IPS-20b (cell line): Measurements from ENCODE around the gene THAP3.

Experiments
- H3K27ac ChIP-seq: one replicate; pipeline ENCODE4 v1.5.1; 2013; ENCODE audit warnings: low read length
- H3K27me3 ChIP-seq: 2 replicates; pipeline ENCODE4 v1.6.1; 2013; ENCODE audit warnings: mild to moderate bottlenecking, low read length, inconsistent platforms; ENCODE audit not compliant: insufficient read depth
- H3K36me3 ChIP-seq: 2 replicates; pipeline ENCODE4 v1.6.1; 2013; ENCODE audit warnings: low read depth, mild to moderate bottlenecking, inconsistent platforms, low read length, moderate library complexity; ENCODE audit not compliant: insufficient read depth
- H3K4me1 ChIP-seq: 2 replicates; pipeline ENCODE4 v1.6.1; 2013; ENCODE audit warnings: mild to moderate bottlenecking, control low read depth, inconsistent platforms, low read length, moderate library complexity; ENCODE audit not compliant: insufficient read depth
- H3K4me3 ChIP-seq: 2 replicates; pipeline ENCODE4 v1.5.1; 2013; ENCODE audit warnings: mild to moderate bottlenecking, low read length, inconsistent platforms
- H3K9ac ChIP-seq: 2 replicates; pipeline ENCODE4 v1.6.1; 2013; ENCODE audit warnings: low read depth, mild to moderate bottlenecking, inconsistent platforms, low read length, moderate library complexity
- H3K9me3 ChIP-seq: 2 replicates; pipeline ENCODE4 v1.6.1; 2013; ENCODE audit warnings: mild to moderate bottlenecking, low read depth, low read length, inconsistent platforms; ENCODE audit not compliant: insufficient read depth

Gene THAP3

GRCh38 chr1:6624710-6625583 lies at the start of gene THAP3:
THAP3 (plus strand) TSS chr1:6624868; CDS start chr1:6625219, 351 bp downstream.
- H3K27ac ChIP-seq = no peak within 1 kb of the TSS
- H3K4me1 ChIP-seq = no peaks in the 10 kb centered on the region; the same call in 1 of the 2 replicates
- peak within 1 kb of the TSS; percentile 75 for H3K9ac ChIP-seq
- no peaks in the 10 kb centered on the region for H3K9me3 ChIP-seq
- H3K27me3 ChIP-seq = no peaks in the 10 kb centered on the region
- peaks cover 68% of the 10 kb centered on the region for H3K36me3 ChIP-seq
- H3K4me3 ChIP-seq = peak within 1 kb of the TSS; percentile 90

GRCh38 chr1:6577831-6578525 lies 46.7 kb upstream of the THAP3 start:
- no peaks in the 10 kb centered on the region for H3K27me3 ChIP-seq
- H3K4me3 ChIP-seq = no peak overlapping the region
- peaks cover 12% of the 10 kb centered on the region; the same call in 1 of the 2 replicates for H3K4me1 ChIP-seq
- H3K9ac ChIP-seq = no peak overlapping the region
- H3K27ac ChIP-seq = no peak overlapping the region
- H3K36me3 ChIP-seq = peaks cover 7% of the 10 kb centered on the region
- H3K9me3 ChIP-seq = no peaks in the 10 kb centered on the region

- H3K36me3 ChIP-seq = peaks cover 7% of the 10 kb centered on the region
- peaks cover 12% of the 10 kb centered on the region; the same call in 1 of the 2 replicates for H3K4me1 ChIP-seq
- H3K9ac ChIP-seq = peak overlapping the region; percentile 1; the same call in 1 of the 2 replicates
- H3K27ac ChIP-seq = no peak overlapping the region
- H3K27me3 ChIP-seq = no peaks in the 10 kb centered on the region
- H3K4me3 ChIP-seq = peak overlapping the region; percentile 79; the same call in 1 of the 2 replicates
- H3K9me3 ChIP-seq = no peaks in the 10 kb centered on the region
These were observed 45.9 kb upstream of the THAP3 start for GRCh38 chr1:6578624-6579373.

GRCh38 chr1:6579374-6580118 lies 45.1 kb upstream of the THAP3 start, which contains the start of gene ZBTB48:
ZBTB48 (plus strand) TSS chr1:6579994; CDS start chr1:6580610, 616 bp downstream.
- peak within 1 kb of the TSS; percentile 81; the same call in 1 of the 2 replicates for H3K9ac ChIP-seq
- H3K4me1 ChIP-seq = peaks cover 12% of the 10 kb centered on the region; the same call in 1 of the 2 replicates
- no peaks in the 10 kb centered on the region for H3K27me3 ChIP-seq
- peaks cover 7% of the 10 kb centered on the region for H3K36me3 ChIP-seq
- H3K9me3 ChIP-seq = no peaks in the 10 kb centered on the region
- no peak within 1 kb of the TSS for H3K27ac ChIP-seq
- peak within 1 kb of the TSS; percentile 79 for H3K4me3 ChIP-seq

- peak overlapping the region; percentile 81; the same call in 1 of the 2 replicates for H3K9ac ChIP-seq
- no peaks in the 10 kb centered on the region for H3K9me3 ChIP-seq
- H3K4me1 ChIP-seq = peaks cover 12% of the 10 kb centered on the region; the same call in 1 of the 2 replicates
- no peaks in the 10 kb centered on the region for H3K27me3 ChIP-seq
- no peak overlapping the region for H3K27ac ChIP-seq
- peak overlapping the region; percentile 79 for H3K4me3 ChIP-seq
- H3K36me3 ChIP-seq = peaks cover 7% of the 10 kb centered on the region
These were observed 44.5 kb upstream of the THAP3 start for GRCh38 chr1:6580119-6580592.

- no peaks in the 10 kb centered on the region for H3K9me3 ChIP-seq
- H3K4me1 ChIP-seq = peaks cover 12% of the 10 kb centered on the region; the same call in 1 of the 2 replicates
- peak overlapping the region; percentile 79 for H3K4me3 ChIP-seq
- H3K36me3 ChIP-seq = peaks cover 7% of the 10 kb centered on the region
- H3K9ac ChIP-seq = peak overlapping the region; percentile 81; the same call in 1 of the 2 replicates
- no peaks in the 10 kb centered on the region for H3K27me3 ChIP-seq
- H3K27ac ChIP-seq = no peak overlapping the region
These were observed 43.9 kb upstream of the THAP3 start for GRCh38 chr1:6580593-6581409.

GRCh38 chr1:6581561-6582305 lies 42.9 kb upstream of the THAP3 start:
- peaks cover 7% of the 10 kb centered on the region for H3K36me3 ChIP-seq
- no peak overlapping the region for H3K27ac ChIP-seq
- peaks cover 12% of the 10 kb centered on the region; the same call in 1 of the 2 replicates for H3K4me1 ChIP-seq
- no peaks in the 10 kb centered on the region for H3K27me3 ChIP-seq
- no peaks in the 10 kb centered on the region for H3K9me3 ChIP-seq
- no peak overlapping the region for H3K9ac ChIP-seq
- H3K4me3 ChIP-seq = no peak overlapping the region

- H3K27me3 ChIP-seq = no peaks in the 10 kb centered on the region
- H3K4me3 ChIP-seq = no peak overlapping the region
- H3K27ac ChIP-seq = no peak overlapping the region
- peaks cover 11% of the 10 kb centered on the region for H3K36me3 ChIP-seq
- no peak overlapping the region for H3K9ac ChIP-seq
- H3K4me1 ChIP-seq = peaks cover 12% of the 10 kb centered on the region; the same call in 1 of the 2 replicates
- no peaks in the 10 kb centered on the region for H3K9me3 ChIP-seq
These were observed 42.3 kb upstream of the THAP3 start for GRCh38 chr1:6582370-6582769.

- H3K4me3 ChIP-seq = no peak overlapping the region
These were observed 40.3 kb upstream of the THAP3 start for GRCh38 chr1:6584126-6585080.

More at GRCh38 chr1:6584126-6585080, 40.3 kb upstream of the THAP3 start:
- no peaks in the 10 kb centered on the region for H3K9me3 ChIP-seq
- H3K36me3 ChIP-seq = peaks cover 29% of the 10 kb centered on the region
- H3K27me3 ChIP-seq = no peaks in the 10 kb centered on the region
- H3K4me1 ChIP-seq = peaks cover 6% of the 10 kb centered on the region; the same call in 1 of the 2 replicates
- no peak overlapping the region for H3K9ac ChIP-seq
- H3K27ac ChIP-seq = no peak overlapping the region
